Left colon (tissue), 2 donors: ENCODE measurements around the gene CIAO1. TPM values are rescaled to one million over a fixed set of nuclear protein-coding genes. Genes with fewer than 3 reads are reported as not detected.
A peak's percentile ranks its signal among the peaks of the same experiment; 100 is the strongest.

Experiments
- ATAC-seq: fragments of 200-7000 bp; cut with Tn5 transposase; one replicate; pipeline ENCODE4 v1.9.1; 2020; ENCODE audit warnings: mild to moderate bottlenecking, moderate library complexity
- DNase-seq, 2 donors: peaks; one replicate each; pipeline ENCODE4 v3.0.0-alpha.2; 2020
- intact Hi-C, 2 donors: fragments of 100-400 bp; cut with DNase I in 1 of 2; cut with micrococcal nuclease in 1 of 2; formaldehyde crosslinking; loops; one replicate each; pipeline versions ENCODE4 v1.11.2 to v1.14.0; 2022; cut with DNase I, micrococcal nuclease
- total RNA-seq, 2 donors: library from RNA; stranded (reverse); fragmentation: NEBNext Ultra II Directional; extraction: Animal tissue kit (Norgen Biotek cat#: 25700); gene quantifications; one replicate each; pipeline ENCODE4 v1.2.1, GENCODE V29; 2021
- donor health status: DM: no; HTN: no; CAD: no.
- donor health status: DM: yes; HTN: yes; CAD: no.

Gene CIAO1
- total RNA-seq, 2 donors from 2014 or later, result 61.7 to 68.8 TPM

DNA sequence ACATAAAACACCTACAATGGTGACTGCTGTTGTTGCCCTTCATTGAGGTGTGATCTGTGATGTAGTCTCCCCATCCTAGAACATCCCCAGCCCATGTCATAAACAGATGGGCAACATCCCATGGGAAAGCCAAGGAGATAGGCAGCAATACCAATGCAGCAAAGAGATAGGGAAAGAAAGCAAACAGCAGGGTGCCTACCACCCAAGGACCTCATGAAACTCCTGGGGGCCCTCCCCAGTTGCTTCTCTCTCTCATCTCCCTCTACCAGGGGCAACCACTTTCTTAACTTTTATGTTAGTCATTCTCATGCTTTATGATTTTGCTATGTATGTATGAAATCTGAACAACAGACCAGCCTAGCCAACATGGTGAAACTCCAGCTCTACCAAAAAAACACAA is 51.0 kb downstream of the CIAO1 start:
- no peak for DNase-seq
- no peak for ATAC-seq
- intact Hi-C loops, result no loop called here

DNA sequence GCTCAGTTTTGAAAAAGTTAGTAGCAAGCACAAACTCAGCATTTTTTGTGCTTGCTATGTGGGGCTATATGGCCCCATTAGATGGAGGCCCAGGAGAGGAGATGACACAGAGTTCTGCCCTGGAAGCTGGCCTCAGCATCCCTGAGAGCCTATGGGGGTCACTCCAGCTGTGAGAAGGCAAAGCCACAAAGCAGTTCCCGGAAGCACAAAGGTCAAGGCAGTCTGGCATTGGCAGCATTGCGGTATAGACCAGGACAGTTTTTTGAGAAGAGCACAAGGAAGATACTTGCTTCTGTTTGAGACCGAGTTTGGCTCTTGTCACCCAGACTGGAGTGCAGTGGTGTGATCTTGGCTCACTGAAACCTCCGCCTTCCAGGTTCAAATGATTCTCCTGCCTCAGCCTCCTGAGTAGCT is 51.6 kb downstream of the CIAO1 start:
- DNase-seq (no peak), ATAC-seq (no peak)
- intact Hi-C loops, result no loop called here

DNA sequence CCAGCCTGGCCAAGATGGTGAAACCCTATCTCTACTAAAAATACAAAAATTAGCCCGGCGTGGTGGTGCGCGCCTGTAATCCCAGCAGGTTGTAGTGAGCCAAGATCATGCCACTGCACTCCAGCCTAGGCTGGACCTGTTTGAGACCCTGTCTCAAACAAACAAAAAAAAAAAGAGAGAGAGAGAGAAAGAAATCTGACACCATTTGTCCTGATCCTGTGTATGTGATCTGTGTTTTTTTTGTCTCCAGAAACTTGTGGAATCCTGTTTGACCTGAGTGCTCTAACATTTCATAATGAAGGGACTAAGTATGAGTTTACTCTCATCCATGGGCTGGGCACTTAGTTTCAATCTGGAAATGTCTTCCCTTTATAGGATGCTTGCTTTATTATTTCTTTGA is 52.7 kb downstream of the CIAO1 start:
- intact Hi-C loops, result no loop called here
- ATAC-seq (no peak), DNase-seq (no peak)

DNA sequence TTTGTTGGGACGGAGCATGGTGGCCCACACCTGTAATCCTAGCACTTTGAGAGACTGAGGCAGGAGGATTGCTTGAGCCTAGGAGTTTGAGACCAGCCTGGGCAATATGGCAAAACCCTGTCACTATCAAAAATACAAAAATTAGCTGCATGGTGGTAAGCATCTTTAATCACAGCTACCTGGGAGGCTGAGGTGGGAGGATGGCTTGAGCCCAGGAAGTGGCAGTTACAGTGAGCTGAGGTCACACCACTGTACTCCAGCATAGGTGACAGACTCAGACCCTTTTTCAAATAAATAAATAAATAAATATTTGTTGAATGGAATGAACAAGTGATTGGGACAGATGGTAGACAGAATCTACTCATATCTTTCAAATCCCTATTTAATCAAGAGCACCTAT is 53.4 kb downstream of the CIAO1 start:
- intact Hi-C loops, result no loop called here
- no peak for DNase-seq
- ATAC-seq, result no peak

DNA sequence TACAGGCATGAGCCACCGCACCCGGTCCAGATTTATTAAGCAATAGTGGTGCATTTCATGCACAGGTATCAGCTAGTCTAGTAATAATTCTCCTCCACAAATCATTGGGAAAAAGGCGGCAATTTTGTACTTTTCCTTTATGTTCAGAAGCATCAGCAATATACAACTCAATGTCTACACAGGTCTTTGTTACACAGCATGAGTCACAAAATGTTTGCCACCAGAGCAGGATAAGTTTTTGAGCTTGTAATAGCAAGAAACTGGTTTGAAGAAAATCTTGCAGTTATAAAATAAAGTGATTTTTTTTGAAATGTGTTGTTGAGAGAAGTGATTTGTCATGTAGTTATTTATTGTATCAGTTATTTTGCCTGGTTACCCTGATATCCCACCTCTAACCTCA is 54.3 kb downstream of the CIAO1 start:
- intact Hi-C loops, result no loop called here
- no peak for DNase-seq
- ATAC-seq, result no peak

DNA sequence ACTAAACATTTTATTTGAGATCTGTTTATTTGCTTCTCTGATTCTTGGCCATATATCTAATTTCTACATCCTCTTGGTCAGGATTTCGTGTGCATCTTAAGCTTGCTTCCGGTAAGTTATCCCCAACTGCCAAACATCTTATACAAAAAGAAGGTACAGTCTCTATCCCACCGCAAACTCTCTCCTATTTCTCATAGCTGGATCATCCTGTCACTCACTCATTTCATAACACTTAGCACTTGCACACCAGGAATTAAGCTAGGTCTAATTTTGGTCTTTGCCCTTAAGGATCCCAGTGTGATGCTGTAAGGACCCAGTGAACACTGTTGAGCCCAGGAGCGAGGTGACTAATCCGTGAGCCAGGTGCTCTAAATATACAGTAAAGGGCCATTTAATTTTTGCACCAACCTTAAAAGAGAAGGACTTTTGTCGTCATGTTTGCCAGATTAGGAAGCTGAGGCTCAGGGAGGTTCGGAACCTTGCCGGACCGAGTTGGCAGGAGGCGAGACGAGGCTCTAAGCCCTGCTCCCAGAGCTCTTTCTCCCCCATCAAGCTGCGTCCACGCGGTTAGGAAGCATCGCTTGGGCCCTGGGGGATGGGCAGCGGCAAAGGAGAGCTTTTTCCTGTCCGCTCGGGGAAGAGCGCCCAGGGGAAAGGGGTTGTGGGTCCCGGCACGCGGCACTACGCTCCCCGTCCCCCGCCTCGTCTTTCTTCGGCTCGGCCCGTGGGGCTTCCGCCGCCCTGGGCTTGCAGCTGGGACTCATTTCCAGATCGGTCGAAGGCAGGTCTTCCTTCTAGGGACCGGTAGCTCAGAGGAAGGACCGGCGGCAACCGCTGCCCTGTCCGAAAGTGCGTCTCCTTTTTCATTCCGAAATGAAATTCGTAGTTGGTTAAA is 55.0 kb downstream of the CIAO1 start:
- ATAC-seq (peak; percentile 50), DNase-seq (peak; percentile 33 to 49)
- intact Hi-C loops, result no loop called here

Other genes with a start within 250 kb of the CIAO1 start
- 1 to 10 TPM; 3.0 to 5.3 TPM for gene GPAT2, start 231.3 kb upstream of the CIAO1 start, total RNA-seq
- under 1 TPM; 0.12 to 0.84 TPM for gene ADRA2B, start 149.7 kb upstream of the CIAO1 start, total RNA-seq
- gene ASTL, start 127.7 kb upstream of the CIAO1 start, total RNA-seq, result under 1 TPM; 0.31 to 0.45 TPM
- gene DUSP2, start 120.8 kb upstream of the CIAO1 start, total RNA-seq, result 1 to 10 TPM; 1.7 to 1.9 TPM
- 100 to 1,000 TPM; 125 to 127 TPM for gene STARD7, start 57.4 kb upstream of the CIAO1 start, total RNA-seq
- gene TMEM127, start 228 bp upstream of the CIAO1 start, total RNA-seq, result 100 to 1,000 TPM in 1 of 2 donors, 10 to 100 TPM in 1; 86.2 to 111 TPM
- 10 to 100 TPM; 84.8 to 94.7 TPM for gene SNRNP200, start 39.3 kb downstream of the CIAO1 start, total RNA-seq
- gene ITPRIPL1, start 59.1 kb downstream of the CIAO1 start, total RNA-seq, result under 1 TPM; 0.58 to 0.92 TPM
- gene NCAPH, start 69.5 kb downstream of the CIAO1 start, total RNA-seq, result 1 to 10 TPM; 2.0 to 7.3 TPM
- gene NEURL3, start 239.1 kb downstream of the CIAO1 start, total RNA-seq, result 1 to 10 TPM in 1 of 2 donors, under 1 TPM in 1; 0.58 to 3.3 TPM